ENCODE measurements around the gene HAPSTR1. TPM values are rescaled to one million over a fixed set of nuclear protein-coding genes. Genes with fewer than 3 reads are reported as not detected.

HAPSTR1 gene
- polyA plus RNA-seq, 3 donors: 7.2 to 58.9 (median 11.1) TPM

- Mint-ChIP-seq H3K27ac (peak overlapping the region; percentile 35 to 99 (median 88)), H3K36me3 (peaks cover 48 to 57% of the 10 kb centered on the region in 2 donors), H3K4me1 (peaks cover 49% of the 10 kb centered on the region), H3K9me3 (peaks cover 0 to 3% (median 0%) of the 10 kb centered on the region in 7 donors), H3K27me3 (ENCODE audit: low read depth in 3 of 3) (no peaks in the 10 kb centered on the region), H3K4me3 (peak overlapping the region; percentile 99)
- no peak for TF ChIP-seq CTCF (IDR thresholded peaks at IDR 0.05)
- no peaks in the 10 kb centered on the region for H3K9me3 ChIP-seq (replicated peaks in 1 of 2; ENCODE audit: control insufficient read depth in 1 of 2, insufficient read depth in 1 of 2, low read length in 2 of 2)
- H3K36me3 ChIP-seq (replicated peaks in 1 of 2; ENCODE audit: control insufficient read depth in 1 of 2, insufficient read depth in 2 of 2, low read length in 2 of 2): peaks cover 13 to 46% of the 10 kb centered on the region in 2 donors
- H3K27me3 ChIP-seq (ENCODE audit: control insufficient read depth in 2 of 2, insufficient read depth in 2 of 2, low read length in 2 of 2): no peaks in the 10 kb centered on the region
- peaks cover 84% of the 10 kb centered on the region for H3K79me2 ChIP-seq (ENCODE audit: insufficient read depth, low read length)
- peak overlapping the region; percentile 75 to 100 (median 98) for H3K4me3 ChIP-seq (replicated peaks in 1 of 3; ENCODE audit: low read depth in 2 of 3, low read length in 3 of 3)
- H3K27ac ChIP-seq (ENCODE audit: low read depth in 1 of 2, low read length in 2 of 2): peak overlapping the region in 1 of 2 donors; percentile 83
- H3K4me2 ChIP-seq (replicated peaks; ENCODE audit: extremely low read depth, low read length, poor library complexity, severe bottlenecking): peak overlapping the region; percentile 99
- intact Hi-C loops (cut with micrococcal nuclease): loop anchor here (5.0 to 10.0 kb wide), 4 partner anchors 33 to 132 kb away; partner anchors contain the start of gene USP7 (in 2 of the 2)
- DNase-seq: peak in 2 of 3 donors; percentile 21 to 55
- peak overlapping the region; percentile 41 for H3K9ac ChIP-seq (ENCODE audit: insufficient read depth, low read length, poor library complexity, severe bottlenecking)
- WGBS (ENCODE audit: insufficient coverage): 75% methylated on average over 4 of the region's 8 CpGs
- H4K20me1 ChIP-seq (ENCODE audit: insufficient read depth, low read length): peaks cover 73% of the 10 kb centered on the region
- no peak overlapping the region for H2AFZ ChIP-seq (ENCODE audit: insufficient read depth, low read depth, low read length, poor library complexity, severe bottlenecking)
- peaks cover 66 to 74% of the 10 kb centered on the region in 2 donors for H3K4me1 ChIP-seq (ENCODE audit: control insufficient read depth in 1 of 2, insufficient read depth in 2 of 2, low read length in 2 of 2)
These were observed 2.8 kb downstream of the HAPSTR1 start for GRCh38 chr16:9094011-9094846.

- no peak for TF ChIP-seq CTCF (IDR thresholded peaks at IDR 0.05)
- Histone ChIP-seq H3K4me2 (replicated peaks; ENCODE audit: extremely low read depth, low read length, poor library complexity, severe bottlenecking) (peak overlapping the region; percentile 99), H3K27me3 (ENCODE audit: control insufficient read depth in 2 of 2, insufficient read depth in 2 of 2, low read length in 2 of 2) (no peaks in the 10 kb centered on the region), H3K4me1 (ENCODE audit: control insufficient read depth in 1 of 2, insufficient read depth in 2 of 2, low read length in 2 of 2) (peaks cover 70 to 78% of the 10 kb centered on the region in 2 donors), H2AFZ (ENCODE audit: insufficient read depth, low read depth, low read length, poor library complexity, severe bottlenecking) (no peak overlapping the region), H3K4me3 (replicated peaks in 1 of 3; ENCODE audit: low read depth in 2 of 3, low read length in 3 of 3) (peak overlapping the region; percentile 7 to 100 (median 98)), H3K9me3 (replicated peaks in 1 of 2; ENCODE audit: control insufficient read depth in 1 of 2, insufficient read depth in 1 of 2, low read length in 2 of 2) (no peaks in the 10 kb centered on the region), H4K20me1 (ENCODE audit: insufficient read depth, low read length) (peaks cover 83% of the 10 kb centered on the region), H3K79me2 (ENCODE audit: insufficient read depth, low read length) (peaks cover 93% of the 10 kb centered on the region), H3K27ac (ENCODE audit: low read depth in 1 of 2, low read length in 2 of 2) (peak overlapping the region in 1 of 2 donors; percentile 56), H3K36me3 (replicated peaks in 1 of 2; ENCODE audit: control insufficient read depth in 1 of 2, insufficient read depth in 2 of 2, low read length in 2 of 2) (peaks cover 13 to 52% of the 10 kb centered on the region in 2 donors), H3K9ac (ENCODE audit: insufficient read depth, low read length, poor library complexity, severe bottlenecking) (no peak overlapping the region)
- H3K4me3 Mint-ChIP-seq: peak overlapping the region; percentile 39 to 99
- peaks cover 0 to 3% (median 0%) of the 10 kb centered on the region in 7 donors for H3K9me3 Mint-ChIP-seq
- peaks cover 0 to 2% (median 0%) of the 10 kb centered on the region in 3 donors for H3K27me3 Mint-ChIP-seq (ENCODE audit: low read depth in 3 of 3)
- H3K27ac Mint-ChIP-seq: peak overlapping the region in 4 of 7 donors; percentile 40 to 88 (median 64)
- DNase-seq: no peak
- peaks cover 53% of the 10 kb centered on the region for H3K4me1 Mint-ChIP-seq
- no CpG with 5 or more reads among the region's 1 CpG for WGBS (ENCODE audit: insufficient coverage)
- H3K36me3 Mint-ChIP-seq: peaks cover 57 to 67% of the 10 kb centered on the region in 2 donors
- intact Hi-C loops (cut with micrococcal nuclease): loop anchor here in 1 of 2 donors (10.0 kb wide), 1 partner anchor 130 kb away; the partner anchor contains the start of gene USP7
These were observed 3.7 kb downstream of the HAPSTR1 start for GRCh38 chr16:9095171-9095570.

Data from CD14-positive monocyte (primary cell).